ENCODE results near the gene NME4.

The NME4 gene

DNA sequence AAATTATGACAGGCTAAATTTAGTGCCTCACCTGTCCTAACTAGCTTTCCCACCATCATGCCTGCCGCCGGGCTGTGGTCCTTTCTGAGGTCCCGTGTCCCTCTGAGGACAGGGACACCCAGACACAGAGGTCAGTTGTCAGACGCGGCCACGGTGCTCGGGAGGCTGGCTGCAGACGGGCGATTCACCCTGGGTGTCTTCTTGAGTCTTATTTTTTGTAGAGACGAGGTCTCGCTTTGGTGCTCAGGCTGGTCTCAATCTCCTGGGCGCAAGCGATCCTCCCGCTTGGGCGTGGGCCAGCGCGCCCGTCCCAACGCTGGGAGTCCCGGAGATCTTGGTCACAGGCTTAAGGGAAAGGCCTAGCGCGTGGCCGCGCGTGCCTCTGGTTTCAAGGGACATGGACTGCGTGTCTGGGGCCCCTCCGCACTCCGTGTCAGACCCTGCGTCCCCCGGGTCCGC, 27.7 kb downstream of the NME4 start:
- TF ChIP-seq ZNF701 (tag by site-specific recombination; IDR thresholded peaks at IDR 0.05) = no peak
- no peak for TF ChIP-seq ZNF433 (tag by site-specific recombination; IDR thresholded peaks at IDR 0.05; ENCODE audit: low read depth)
- TF ChIP-seq, protein P1, sequence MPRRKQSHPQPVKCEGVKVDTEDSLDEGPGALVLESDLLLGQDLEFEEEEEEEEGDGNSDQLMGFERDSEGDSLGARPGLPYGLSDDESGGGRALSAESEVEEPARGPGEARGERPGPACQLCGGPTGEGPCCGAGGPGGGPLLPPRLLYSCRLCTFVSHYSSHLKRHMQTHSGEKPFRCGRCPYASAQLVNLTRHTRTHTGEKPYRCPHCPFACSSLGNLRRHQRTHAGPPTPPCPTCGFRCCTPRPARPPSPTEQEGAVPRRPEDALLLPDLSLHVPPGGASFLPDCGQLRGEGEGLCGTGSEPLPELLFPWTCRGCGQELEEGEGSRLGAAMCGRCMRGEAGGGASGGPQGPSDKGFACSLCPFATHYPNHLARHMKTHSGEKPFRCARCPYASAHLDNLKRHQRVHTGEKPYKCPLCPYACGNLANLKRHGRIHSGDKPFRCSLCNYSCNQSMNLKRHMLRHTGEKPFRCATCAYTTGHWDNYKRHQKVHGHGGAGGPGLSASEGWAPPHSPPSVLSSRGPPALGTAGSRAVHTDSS (tag by site-specific recombination; IDR thresholded peaks at IDR 0.05) = no peak
- TF ChIP-seq GLI4 (tag by site-specific recombination; IDR thresholded peaks at IDR 0.05) = no peak
- TF ChIP-seq MYNN (tag by site-specific recombination; IDR thresholded peaks at IDR 0.05; ENCODE audit: borderline replicate concordance) = no peak
- no peak for TF ChIP-seq ZNF560 (tag by site-specific recombination; IDR thresholded peaks at IDR 0.05; ENCODE audit: borderline replicate concordance)
- TF ChIP-seq KLF1 (tag by site-specific recombination; IDR thresholded peaks at IDR 0.05) = no peak
- TF ChIP-seq ZBTB17 (tag by site-specific recombination; IDR thresholded peaks at IDR 0.05) = no peak
- no peak for TF ChIP-seq ZEB2 (tag by site-specific recombination; IDR thresholded peaks at IDR 0.05)
- no peak for TF ChIP-seq ZFP41 (tag by site-specific recombination; IDR thresholded peaks at IDR 0.05; ENCODE audit: borderline replicate concordance)
- TF ChIP-seq, protein P2, sequence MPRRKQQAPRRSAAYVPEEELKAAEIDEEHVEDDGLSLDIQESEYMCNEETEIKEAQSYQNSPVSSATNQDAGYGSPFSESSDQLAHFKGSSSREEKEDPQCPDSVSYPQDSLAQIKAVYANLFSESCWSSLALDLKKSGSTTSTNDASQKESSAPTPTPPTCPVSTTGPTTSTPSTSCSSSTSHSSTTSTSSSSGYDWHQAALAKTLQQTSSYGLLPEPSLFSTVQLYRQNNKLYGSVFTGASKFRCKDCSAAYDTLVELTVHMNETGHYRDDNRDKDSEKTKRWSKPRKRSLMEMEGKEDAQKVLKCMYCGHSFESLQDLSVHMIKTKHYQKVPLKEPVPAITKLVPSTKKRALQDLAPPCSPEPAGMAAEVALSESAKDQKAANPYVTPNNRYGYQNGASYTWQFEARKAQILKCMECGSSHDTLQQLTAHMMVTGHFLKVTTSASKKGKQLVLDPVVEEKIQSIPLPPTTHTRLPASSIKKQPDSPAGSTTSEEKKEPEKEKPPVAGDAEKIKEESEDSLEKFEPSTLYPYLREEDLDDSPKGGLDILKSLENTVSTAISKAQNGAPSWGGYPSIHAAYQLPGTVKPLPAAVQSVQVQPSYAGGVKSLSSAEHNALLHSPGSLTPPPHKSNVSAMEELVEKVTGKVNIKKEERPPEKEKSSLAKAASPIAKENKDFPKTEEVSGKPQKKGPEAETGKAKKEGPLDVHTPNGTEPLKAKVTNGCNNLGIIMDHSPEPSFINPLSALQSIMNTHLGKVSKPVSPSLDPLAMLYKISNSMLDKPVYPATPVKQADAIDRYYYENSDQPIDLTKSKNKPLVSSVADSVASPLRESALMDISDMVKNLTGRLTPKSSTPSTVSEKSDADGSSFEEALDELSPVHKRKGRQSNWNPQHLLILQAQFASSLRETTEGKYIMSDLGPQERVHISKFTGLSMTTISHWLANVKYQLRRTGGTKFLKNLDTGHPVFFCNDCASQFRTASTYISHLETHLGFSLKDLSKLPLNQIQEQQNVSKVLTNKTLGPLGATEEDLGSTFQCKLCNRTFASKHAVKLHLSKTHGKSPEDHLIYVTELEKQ (tag by site-specific recombination; IDR thresholded peaks at IDR 0.05; ENCODE audit: borderline replicate concordance) = no peak
- TF ChIP-seq, protein P3, sequence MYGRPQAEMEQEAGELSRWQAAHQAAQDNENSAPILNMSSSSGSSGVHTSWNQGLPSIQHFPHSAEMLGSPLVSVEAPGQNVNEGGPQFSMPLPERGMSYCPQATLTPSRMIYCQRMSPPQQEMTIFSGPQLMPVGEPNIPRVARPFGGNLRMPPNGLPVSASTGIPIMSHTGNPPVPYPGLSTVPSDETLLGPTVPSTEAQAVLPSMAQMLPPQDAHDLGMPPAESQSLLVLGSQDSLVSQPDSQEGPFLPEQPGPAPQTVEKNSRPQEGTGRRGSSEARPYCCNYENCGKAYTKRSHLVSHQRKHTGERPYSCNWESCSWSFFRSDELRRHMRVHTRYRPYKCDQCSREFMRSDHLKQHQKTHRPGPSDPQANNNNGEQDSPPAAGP (tag by site-specific recombination; IDR thresholded peaks at IDR 0.05) = 0 out of 2 replicates have a peak, but pooled peaks have one; percentile 3
- no peak for TF ChIP-seq ZNF670 (tag by site-specific recombination; IDR thresholded peaks at IDR 0.05; ENCODE audit: low read depth)
- TF ChIP-seq ZNF629 (tag by site-specific recombination; IDR thresholded peaks at IDR 0.05) = 0 out of 2 replicates have a peak, but pooled peaks have one; percentile 2
- ChIA-PET POLR2A (interaction anchor here (0.9 to 3.0 kb wide), 3 partner anchors 23 to 99 kb away, joined by 3 to 14 read pairs (median 3); partner anchors contain the start of gene DECR2), CTCF (interaction anchor here (0.7 to 1.7 kb wide), 3 partner anchors 21 to 70 kb away, joined by 3 to 6 read pairs (median 6); no protein-coding TSS in a partner anchor)
- Histone ChIP-seq H3K9me3 (ENCODE audit: control insufficient read depth, insufficient read depth, low read depth, low read length) (no peaks in the 10 kb centered on the region), H3K4me3 (ENCODE audit: low read depth, low read length) (peak overlapping the region; percentile 74), H3K4me1 (ENCODE audit: control insufficient read depth, insufficient read depth, low read length) (peaks cover 9% of the 10 kb centered on the region; the same call in 1 of the 2 replicates), H3K27ac (ENCODE audit: extremely low read depth, low read depth, low read length) (peak overlapping the region; percentile 78; the same call in 1 of the 2 replicates), H3K36me3 (ENCODE audit: control insufficient read depth in 2 of 2, insufficient read depth in 1 of 2, low read length in 2 of 2) (peaks cover 4 to 12% of the 10 kb centered on the region in 2 experiments; a peak in 2 of 3 replicates)

DNA sequence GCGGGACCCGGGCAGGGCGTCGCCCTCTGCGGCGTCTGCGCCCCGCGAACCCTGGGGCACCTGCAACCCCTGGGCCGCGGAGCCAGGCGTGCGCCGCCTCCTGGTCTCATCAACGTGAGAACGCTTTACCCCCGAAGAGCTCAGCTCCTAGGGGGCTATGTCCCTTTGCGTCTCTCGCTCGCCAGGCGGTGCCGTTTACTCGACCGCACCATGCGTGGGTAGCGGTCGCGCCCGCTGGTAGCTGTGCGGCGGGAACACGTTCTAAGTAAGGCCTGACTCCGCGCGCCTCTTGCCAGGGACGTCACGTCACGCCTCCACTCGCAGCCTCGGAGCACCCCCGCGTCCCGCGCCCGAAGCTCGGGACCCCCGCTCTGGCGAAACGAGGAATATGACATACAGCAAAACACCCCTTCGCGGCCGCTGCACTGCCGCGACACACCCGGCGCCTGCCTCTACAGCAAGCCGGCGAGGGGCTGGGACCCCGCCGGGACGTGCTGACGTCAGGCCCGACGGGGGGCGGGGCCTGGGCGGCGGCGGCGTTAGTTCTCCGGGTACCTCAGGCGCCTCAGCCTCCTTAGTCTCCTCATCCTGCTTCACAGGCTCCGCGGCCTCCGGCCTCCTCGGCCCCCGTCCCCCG, 28.2 kb downstream of the NME4 start, which contains the start of gene RAB11FIP3:
Gene RAB11FIP3 (plus strand): TSS at position 568 of the 637 bp plus-strand sequence. CDS start 358 bp downstream, outside the sequence.
- H3K4me3 ChIP-seq (ENCODE audit: low read depth, low read length) = peak within 1 kb of the TSS; percentile 74
- CTCF ChIA-PET = interaction anchor here (0.6 to 1.7 kb wide), 4 partner anchors 21 to 70 kb away, joined by 3 to 6 read pairs (median 5); no protein-coding TSS in a partner anchor
- peaks cover 9% of the 10 kb centered on the region for H3K4me1 ChIP-seq (ENCODE audit: control insufficient read depth, insufficient read depth, low read length)
- POLR2A ChIA-PET = interaction anchor here (1.0 to 3.0 kb wide), 3 partner anchors 23 to 98 kb away, joined by 3 to 14 read pairs (median 3); partner anchors contain the start of gene DECR2
- H3K27ac ChIP-seq (ENCODE audit: extremely low read depth, low read depth, low read length) = peak within 1 kb of the TSS; percentile 78; the same call in 1 of the 2 replicates
- H3K36me3 ChIP-seq (ENCODE audit: control insufficient read depth in 2 of 2, insufficient read depth in 1 of 2, low read length in 2 of 2) = peaks cover 4 to 12% of the 10 kb centered on the region in 2 experiments; a peak in 2 of 3 replicates
- no peaks in the 10 kb centered on the region for H3K9me3 ChIP-seq (ENCODE audit: control insufficient read depth, insufficient read depth, low read depth, low read length)
- TF ChIP-seq HOXD13 (CRISPR knock-in tag; IDR thresholded peaks at IDR 0.05; ENCODE audit: borderline replicate concordance) (no peak), ZNF600 (tag by site-specific recombination; IDR thresholded peaks at IDR 0.05) (peak; percentile 77; the same call in 1 of the 2 replicates), ZNF335 (tag by site-specific recombination; conservative IDR thresholded peaks at IDR 0.05) (peak; percentile 91), MZF1 (tag by site-specific recombination; IDR thresholded peaks at IDR 0.05; ENCODE audit: borderline replicate concordance) (no peak), ZNF211 (tag by site-specific recombination; IDR thresholded peaks at IDR 0.05; ENCODE audit: low read depth) (no peak)
- TF ChIP-seq, protein P2 (tag by site-specific recombination; IDR thresholded peaks at IDR 0.05; ENCODE audit: borderline replicate concordance) = no peak
- TF ChIP-seq, protein P4, sequence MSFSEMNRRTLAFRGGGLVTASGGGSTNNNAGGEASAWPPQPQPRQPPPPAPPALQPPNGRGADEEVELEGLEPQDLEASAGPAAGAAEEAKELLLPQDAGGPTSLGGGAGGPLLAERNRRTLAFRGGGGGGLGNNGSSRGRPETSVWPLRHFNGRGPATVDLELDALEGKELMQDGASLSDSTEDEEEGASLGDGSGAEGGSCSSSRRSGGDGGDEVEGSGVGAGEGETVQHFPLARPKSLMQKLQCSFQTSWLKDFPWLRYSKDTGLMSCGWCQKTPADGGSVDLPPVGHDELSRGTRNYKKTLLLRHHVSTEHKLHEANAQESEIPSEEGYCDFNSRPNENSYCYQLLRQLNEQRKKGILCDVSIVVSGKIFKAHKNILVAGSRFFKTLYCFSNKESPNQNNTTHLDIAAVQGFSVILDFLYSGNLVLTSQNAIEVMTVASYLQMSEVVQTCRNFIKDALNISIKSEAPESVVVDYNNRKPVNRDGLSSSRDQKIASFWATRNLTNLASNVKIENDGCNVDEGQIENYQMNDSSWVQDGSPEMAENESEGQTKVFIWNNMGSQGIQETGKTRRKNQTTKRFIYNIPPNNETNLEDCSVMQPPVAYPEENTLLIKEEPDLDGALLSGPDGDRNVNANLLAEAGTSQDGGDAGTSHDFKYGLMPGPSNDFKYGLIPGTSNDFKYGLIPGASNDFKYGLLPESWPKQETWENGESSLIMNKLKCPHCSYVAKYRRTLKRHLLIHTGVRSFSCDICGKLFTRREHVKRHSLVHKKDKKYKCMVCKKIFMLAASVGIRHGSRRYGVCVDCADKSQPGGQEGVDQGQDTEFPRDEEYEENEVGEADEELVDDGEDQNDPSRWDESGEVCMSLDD (tag by site-specific recombination; IDR thresholded peaks at IDR 0.05) = no peak; the same call in 1 of the 2 replicates
